ENCODE measurements around the gene AMBRA1. TPM values are rescaled to one million over a fixed set of nuclear protein-coding genes. Genes with fewer than 3 reads are reported as not detected.
A peak's percentile ranks its signal among the peaks of the same experiment; 100 is the strongest.

AMBRA1 gene
- total RNA-seq, 4 donors from 2014 or later, result 20.0 to 28.9 (median 26.0) TPM

DNA sequence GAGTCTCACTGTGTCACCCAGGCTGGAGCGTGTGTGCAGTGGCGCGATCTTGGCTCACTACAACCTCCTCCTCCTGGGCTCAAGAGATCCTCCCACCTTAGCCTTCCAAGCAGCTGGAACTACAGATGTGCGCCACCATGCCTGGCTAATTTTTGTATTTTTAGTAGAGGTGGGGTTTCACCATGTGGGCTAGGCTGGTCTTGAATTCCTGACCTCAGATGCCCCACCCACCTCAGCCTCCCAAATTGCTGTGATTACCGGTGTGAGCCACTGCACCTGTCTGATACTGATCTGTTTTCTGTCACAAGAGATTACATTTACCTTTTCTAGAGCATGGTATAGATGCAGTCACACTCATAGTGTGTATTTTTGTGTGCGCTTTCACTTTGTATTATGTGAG, 35.1 kb upstream of the AMBRA1 start:
- 84% methylated on average over 6 of the region's 6 CpGs for WGBS
- Histone ChIP-seq H3K27me3 (no peaks in the 10 kb centered on the region), H3K4me1 (peaks cover 0 to 4% (median 0%) of the 10 kb centered on the region in 4 donors), H3K4me3 (no peak overlapping the region), H3K36me3 (peaks cover 20 to 84% (median 68%) of the 10 kb centered on the region in 4 donors), H3K27ac (replicated peaks in 1 of 4) (no peak overlapping the region), H3K9me3 (no peaks in the 10 kb centered on the region)
- TF ChIP-seq, protein P1, sequence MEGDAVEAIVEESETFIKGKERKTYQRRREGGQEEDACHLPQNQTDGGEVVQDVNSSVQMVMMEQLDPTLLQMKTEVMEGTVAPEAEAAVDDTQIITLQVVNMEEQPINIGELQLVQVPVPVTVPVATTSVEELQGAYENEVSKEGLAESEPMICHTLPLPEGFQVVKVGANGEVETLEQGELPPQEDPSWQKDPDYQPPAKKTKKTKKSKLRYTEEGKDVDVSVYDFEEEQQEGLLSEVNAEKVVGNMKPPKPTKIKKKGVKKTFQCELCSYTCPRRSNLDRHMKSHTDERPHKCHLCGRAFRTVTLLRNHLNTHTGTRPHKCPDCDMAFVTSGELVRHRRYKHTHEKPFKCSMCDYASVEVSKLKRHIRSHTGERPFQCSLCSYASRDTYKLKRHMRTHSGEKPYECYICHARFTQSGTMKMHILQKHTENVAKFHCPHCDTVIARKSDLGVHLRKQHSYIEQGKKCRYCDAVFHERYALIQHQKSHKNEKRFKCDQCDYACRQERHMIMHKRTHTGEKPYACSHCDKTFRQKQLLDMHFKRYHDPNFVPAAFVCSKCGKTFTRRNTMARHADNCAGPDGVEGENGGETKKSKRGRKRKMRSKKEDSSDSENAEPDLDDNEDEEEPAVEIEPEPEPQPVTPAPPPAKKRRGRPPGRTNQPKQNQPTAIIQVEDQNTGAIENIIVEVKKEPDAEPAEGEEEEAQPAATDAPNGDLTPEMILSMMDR (IDR thresholded peaks at IDR 0.05), result no peak
- TF ChIP-seq POLR2A (IDR thresholded peaks at IDR 0.05; ENCODE audit: low read depth), result no peak
- intact Hi-C loops (cut with DNase I), result no loop called here
- no peak for DNase-seq (ENCODE audit: extremely low spot score)

DNA sequence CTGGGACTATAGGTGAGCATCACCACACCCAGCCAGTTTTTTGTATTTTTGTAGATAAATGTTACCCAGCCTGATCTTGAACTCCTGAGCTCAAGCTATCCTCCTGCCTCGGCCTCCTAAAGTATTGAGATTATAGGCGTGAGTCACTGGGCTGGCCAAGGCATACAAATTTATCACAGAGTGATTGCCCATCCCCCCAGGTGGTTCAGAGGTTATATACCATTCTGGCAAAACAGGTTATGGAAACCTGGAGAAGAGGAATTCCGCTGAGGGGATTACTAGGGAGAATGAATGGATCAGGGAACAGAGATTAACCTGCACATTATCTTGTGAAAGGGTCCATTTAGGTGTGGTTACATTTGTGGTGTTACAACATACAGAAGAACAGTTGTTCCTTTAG, 31.6 kb upstream of the AMBRA1 start:
- Histone ChIP-seq H3K36me3 (peaks cover 6 to 90% (median 71%) of the 10 kb centered on the region in 4 donors), H3K27me3 (no peaks in the 10 kb centered on the region), H3K9me3 (no peaks in the 10 kb centered on the region), H3K27ac (replicated peaks in 1 of 4) (no peak overlapping the region), H3K4me1 (peaks cover 0 to 18% (median 5%) of the 10 kb centered on the region in 4 donors), H3K4me3 (no peak overlapping the region)
- no peak for DNase-seq (ENCODE audit: extremely low spot score)
- intact Hi-C loops (cut with DNase I), result no loop called here
- WGBS, result 96% methylated on average over 3 of the region's 3 CpGs
- TF ChIP-seq EP300 (IDR thresholded peaks at IDR 0.05) (no peak), POLR2A (IDR thresholded peaks at IDR 0.05; ENCODE audit: low read depth) (no peak)

DNA sequence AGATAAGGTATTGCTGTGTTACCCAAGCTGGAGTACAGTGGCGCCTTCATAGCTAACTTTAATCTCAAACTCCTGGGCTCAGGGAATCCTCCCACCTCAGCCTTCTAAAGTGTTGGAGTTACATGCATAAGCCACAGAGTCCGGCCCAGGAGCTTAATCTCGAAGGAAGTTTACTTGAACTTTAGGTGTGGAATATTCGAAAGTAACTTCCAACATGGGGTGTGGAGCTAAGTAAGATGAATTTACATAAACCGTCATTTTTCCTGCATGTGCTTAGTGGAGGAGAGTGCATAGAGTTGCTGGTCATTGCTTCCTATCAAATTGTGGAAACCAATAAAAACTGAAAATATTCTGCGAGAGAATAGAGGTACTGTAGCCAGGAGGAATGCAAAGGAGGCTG, 25.0 kb upstream of the AMBRA1 start:
- no peak overlapping the region for H3K27ac ChIP-seq (replicated peaks in 1 of 4)
- no peaks in the 10 kb centered on the region for H3K9me3 ChIP-seq
- peaks cover 0 to 41% (median 30%) of the 10 kb centered on the region in 4 donors for H3K36me3 ChIP-seq
- H3K27me3 ChIP-seq, result no peaks in the 10 kb centered on the region
- H3K4me3 ChIP-seq, result peak overlapping the region; percentile 34 to 92 (median 78)
- H3K4me1 ChIP-seq, result peaks cover 18 to 64% (median 53%) of the 10 kb centered on the region in 4 donors
- DNase-seq (ENCODE audit: extremely low spot score), result no peak
- TF ChIP-seq, protein P1 (IDR thresholded peaks at IDR 0.05), result no peak
- TF ChIP-seq POLR2A (IDR thresholded peaks at IDR 0.05; ENCODE audit: low read depth), result no peak
- no peak for TF ChIP-seq EP300 (IDR thresholded peaks at IDR 0.05)
- TF ChIP-seq POLR2AphosphoS5 (IDR thresholded peaks at IDR 0.05), result no peak
- 79% methylated on average over 6 of the region's 6 CpGs for WGBS
- intact Hi-C loops (cut with DNase I), result no loop called here

DNA sequence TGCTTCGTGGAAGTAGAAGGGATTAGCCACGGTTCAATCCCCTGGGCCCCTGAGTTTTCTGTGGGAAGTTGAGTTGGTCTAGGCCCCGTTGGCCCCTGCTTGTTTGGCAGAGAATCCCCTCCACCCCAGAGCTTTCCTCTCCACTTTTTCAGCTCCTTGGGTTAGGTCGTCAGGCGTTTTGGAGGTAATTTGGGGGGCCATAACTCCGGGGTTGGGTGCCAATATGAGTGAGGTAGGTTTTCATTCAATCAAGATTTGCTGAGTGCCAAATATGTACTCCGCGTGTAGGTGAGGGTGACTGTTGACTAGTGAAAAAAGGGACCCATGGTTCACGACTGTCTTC, 24.1 kb upstream of the AMBRA1 start:
- WGBS, result 4% methylated on average over 9 of the region's 9 CpGs
- Histone ChIP-seq H3K27me3 (no peaks in the 10 kb centered on the region), H3K4me3 (peak overlapping the region; percentile 66 to 92 (median 86)), H3K4me1 (peaks cover 18 to 65% (median 57%) of the 10 kb centered on the region in 4 donors), H3K9me3 (no peaks in the 10 kb centered on the region), H3K36me3 (peaks cover 0 to 32% (median 25%) of the 10 kb centered on the region in 4 donors), H3K27ac (replicated peaks in 1 of 4) (peak overlapping the region; percentile 90 to 97 (median 96))
- DNase-seq (ENCODE audit: extremely low spot score), result no peak
- TF ChIP-seq EP300 (IDR thresholded peaks at IDR 0.05) (no peak), POLR2AphosphoS5 (IDR thresholded peaks at IDR 0.05) (no peak), POLR2A (IDR thresholded peaks at IDR 0.05; ENCODE audit: low read depth) (no peak)
- TF ChIP-seq, protein P1 (IDR thresholded peaks at IDR 0.05), result no peak
- intact Hi-C loops (cut with DNase I), result loop anchor here (2.0 kb wide), 1 partner anchor 227 kb away; the partner anchor contains the start of gene CHRM4

DNA sequence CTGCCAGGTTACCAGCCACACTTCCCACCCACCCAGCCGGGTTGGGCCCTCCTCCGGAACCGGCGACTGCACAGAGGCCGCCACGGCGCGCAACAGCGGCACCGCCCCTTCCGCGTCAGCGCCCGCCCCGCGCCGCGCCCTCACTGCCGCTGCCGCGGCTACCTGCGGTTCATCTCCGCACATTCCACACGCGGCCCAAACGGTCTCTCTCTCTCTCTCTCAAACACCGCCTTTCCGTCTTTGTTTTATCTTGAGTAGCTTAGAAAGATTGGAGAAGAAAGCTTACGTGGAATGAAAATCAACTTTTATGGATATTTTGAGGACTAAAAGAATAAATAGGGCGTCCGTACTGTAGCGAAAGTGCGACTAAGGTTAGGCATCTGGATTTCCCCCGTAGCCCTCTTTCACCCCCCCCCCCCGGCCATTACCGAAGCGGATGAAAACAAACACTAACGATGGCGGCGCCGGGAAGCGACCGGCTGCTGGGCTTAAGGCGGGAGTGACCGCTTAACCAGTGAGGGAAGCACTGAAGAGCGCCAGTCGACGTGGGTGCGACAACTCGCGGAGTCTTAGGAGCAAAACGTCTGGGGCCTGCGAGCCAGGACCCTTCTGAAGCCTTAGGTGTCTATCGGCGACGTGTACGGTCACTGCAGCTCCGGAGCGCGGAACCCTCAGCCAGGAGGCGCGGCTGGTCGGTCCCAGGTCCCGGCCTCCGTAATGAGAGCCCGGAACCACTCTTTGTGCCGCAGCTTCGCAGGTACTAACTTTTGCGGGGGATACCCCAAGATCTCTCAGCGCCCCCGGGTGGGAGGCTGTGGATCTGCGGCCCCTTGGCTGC, 23.5 kb upstream of the AMBRA1 start, which contains the start of the genes ATG13 and HARBI1:
TSS of gene ATG13 (plus strand) at position 420 of the 838 bp plus-strand sequence. CDS start 26,739 bp downstream, outside the sequence.
TSS of gene HARBI1 (minus strand) at position 94 of the 838 bp plus-strand sequence. CDS start 990 bp downstream, outside the sequence.
- DNase-seq (ENCODE audit: extremely low spot score), result peak; percentile 96
- Histone ChIP-seq H3K36me3 (peaks cover 0 to 27% (median 19%) of the 10 kb centered on the region in 4 donors), H3K27me3 (no peaks in the 10 kb centered on the region), H3K9me3 (no peaks in the 10 kb centered on the region), H3K4me1 (peaks cover 18 to 65% (median 57%) of the 10 kb centered on the region in 4 donors), H3K4me3 (peak within 1 kb of the TSS; percentile 66 to 92 (median 86)), H3K27ac (replicated peaks in 1 of 4) (peak within 1 kb of the TSS; percentile 90 to 97 (median 96))
- no peak for TF ChIP-seq EP300 (IDR thresholded peaks at IDR 0.05)
- TF ChIP-seq POLR2A (IDR thresholded peaks at IDR 0.05; ENCODE audit: low read depth), result peak; percentile 40
- TF ChIP-seq POLR2AphosphoS5 (IDR thresholded peaks at IDR 0.05), result peak; percentile 65 to 75
- TF ChIP-seq, protein P1 (IDR thresholded peaks at IDR 0.05), result peak; percentile 84 to 92 (median 88)
- WGBS, result 0% methylated on average over 53 of the region's 72 CpGs
- intact Hi-C loops (cut with DNase I), result loop anchor here (2.0 kb wide), 1 partner anchor 227 kb away; the partner anchor contains the start of gene CHRM4
